Measurements from ENCODE around the gene TSPAN18.

- TF ChIP-seq CTCF (IDR thresholded peaks at IDR 0.05; ENCODE audit: low read depth, low read length, poor library complexity, severe bottlenecking) (no peak), EZH2phosphoT487 (IDR thresholded peaks at IDR 0.05; ENCODE audit: borderline replicate concordance, low read length) (no peak)
Measured at GRCh38 chr11:44689265-44689664, 37.5 kb upstream of the TSPAN18 start.

All from DOHH2 (cell line).